Stimulated activated CD4-positive, alpha-beta T cell treated with anti-CD3 and anti-CD28 coated beads, TNF-alpha, amount 100 ng/mL, for 48 hours (primary cell): ENCODE data around the gene MAFB.

Experiments used
- DNase-seq, 3 donors: peaks; one replicate each; pipeline ENCODE4 v3.0.0-alpha.2; 2020; ENCODE audit warnings: low read depth in 3 of 3

Gene MAFB

DNA sequence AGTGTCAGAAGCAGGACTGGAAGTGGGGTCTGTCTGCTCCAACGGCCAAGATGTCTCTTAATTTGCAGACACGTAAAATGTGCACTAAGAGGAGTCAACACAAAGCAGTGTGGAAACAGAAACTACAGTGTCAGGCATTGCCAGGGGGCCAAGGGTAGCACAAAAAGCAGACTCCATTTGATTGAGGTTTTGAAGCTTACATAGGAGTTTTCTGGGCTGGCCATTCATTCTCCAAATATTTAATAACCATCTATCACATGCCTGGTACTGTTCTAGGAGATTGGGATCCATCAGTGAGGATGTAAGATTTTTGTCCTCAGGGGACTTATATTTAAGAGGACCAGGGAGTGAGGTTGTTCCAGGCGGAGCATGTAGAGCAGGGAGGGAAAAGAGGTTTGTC is 29.5 kb downstream of the MAFB start:
- DNase-seq = no peak

DNA sequence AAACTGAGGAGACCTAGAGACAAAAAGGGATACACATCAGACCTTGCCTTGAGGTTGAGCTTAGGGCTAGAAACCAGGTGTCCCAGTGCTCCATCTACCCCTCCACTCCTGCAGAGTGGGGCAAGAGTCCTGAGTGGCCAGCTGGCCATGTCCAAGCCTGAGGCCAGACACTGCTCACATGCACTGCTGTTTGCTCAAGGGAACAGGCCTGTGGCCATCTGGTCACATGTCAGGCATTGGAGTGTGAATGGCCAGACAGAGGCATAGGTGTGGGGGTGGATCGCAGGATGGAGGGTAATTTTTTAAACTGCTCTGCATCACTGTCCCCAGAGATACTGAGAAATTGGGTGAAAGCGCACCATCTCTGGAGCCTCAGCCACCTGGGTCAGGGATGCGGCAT is 30.5 kb downstream of the MAFB start:
- DNase-seq = no peak

DNA sequence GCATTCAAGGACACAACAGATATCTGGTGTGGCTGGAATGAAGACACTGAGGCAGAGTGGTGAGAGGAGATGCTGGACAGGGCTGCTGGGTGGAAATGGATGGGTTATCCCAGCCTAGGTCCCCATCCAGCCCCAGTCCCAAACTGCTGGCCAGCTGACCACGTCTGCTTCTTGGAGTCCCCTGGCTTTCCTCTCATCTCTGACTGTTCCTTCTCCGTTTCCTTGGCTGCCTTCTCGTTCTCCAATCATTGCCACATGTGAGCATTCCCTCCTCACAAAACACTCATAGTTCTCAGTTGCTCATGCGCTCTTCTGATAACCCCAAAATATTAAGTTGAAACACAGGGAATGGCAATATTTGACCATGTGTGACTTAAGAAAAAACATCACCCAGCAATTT is 31.5 kb downstream of the MAFB start:
- no peak for DNase-seq

DNA sequence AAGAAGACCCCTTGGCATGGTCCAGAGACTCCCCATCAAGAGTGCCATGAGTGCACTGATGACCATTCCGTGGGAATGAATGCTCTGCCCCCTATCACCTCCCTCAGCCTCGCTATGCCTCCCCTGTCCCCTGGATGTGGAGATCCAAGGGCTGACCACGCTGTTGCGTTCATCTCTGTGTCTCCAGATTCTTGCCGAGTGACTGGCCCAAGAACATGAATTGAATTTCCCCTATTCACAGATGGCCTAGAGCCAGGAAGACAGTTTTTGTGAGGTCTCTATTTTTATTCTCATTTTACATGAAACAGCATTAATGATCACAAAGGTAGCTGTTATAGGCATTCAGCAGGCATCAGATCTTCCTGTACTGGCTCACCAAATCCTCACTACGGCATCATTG is 33.6 kb downstream of the MAFB start:
- no peak for DNase-seq

DNA sequence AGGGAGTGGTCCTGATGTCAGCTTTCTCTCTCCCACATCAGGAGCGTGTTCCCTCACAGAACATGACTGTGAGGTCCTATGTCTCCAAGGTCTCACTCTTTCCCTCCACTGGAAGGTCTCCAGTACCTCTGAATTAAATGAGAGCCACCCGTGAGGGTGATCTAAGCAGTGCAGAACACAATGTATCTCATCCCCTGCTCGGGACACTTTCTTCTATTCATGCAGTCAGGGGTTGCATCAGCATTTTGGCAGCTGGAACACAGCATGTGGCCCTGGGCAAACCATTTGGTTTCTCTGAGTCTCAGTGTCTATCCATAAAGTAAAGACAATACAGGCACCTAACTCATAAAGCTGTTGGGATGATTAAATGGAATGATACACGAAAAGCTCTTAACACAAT is 34.2 kb downstream of the MAFB start:
- no peak for DNase-seq

DNA sequence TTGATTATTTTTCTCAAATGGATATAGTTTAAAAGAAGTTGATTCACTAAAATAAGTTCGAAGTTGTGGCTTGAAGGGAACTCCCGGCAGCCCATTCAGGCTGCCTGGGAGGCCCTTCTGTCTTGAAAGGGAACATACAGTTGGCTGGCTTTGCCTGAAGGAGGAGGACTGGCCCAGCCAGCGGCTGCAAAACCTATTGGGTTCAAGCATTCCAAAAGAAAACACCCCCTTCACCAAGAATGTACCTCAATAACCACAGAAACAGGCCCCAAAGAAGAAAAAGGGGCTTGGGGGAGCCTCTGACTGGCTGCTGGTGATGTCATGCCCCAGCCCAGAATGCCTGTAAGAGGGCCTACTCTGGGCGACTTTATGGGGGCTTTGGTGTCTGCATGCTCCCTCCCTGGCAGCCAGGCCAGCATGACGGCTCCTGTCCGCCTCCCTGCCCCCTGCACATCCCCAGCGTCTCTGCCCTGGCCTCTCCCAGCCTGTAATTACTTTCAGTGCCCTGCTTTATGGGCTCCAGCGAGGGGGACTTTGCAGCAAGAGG is 36.5 kb downstream of the MAFB start:
- no peak for DNase-seq

DNA sequence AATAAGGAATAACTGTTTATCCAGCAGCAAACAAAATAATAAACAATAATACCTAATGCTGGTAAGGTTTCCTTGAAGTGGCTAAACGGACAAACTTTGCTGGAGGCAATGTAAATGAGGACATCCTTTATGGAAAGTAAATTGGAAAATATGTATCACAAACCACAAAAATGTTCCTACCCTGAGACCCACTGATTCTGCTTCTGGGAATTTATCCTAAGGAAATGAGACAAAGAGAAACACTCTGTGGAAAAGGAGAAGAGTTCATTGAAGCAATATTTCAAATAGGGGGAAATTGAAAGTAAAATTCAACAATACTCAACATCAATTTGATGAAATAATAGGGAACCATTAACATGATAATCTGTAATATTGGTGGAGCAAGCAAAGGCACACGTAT is 37.9 kb downstream of the MAFB start:
- DNase-seq = no peak

DNA sequence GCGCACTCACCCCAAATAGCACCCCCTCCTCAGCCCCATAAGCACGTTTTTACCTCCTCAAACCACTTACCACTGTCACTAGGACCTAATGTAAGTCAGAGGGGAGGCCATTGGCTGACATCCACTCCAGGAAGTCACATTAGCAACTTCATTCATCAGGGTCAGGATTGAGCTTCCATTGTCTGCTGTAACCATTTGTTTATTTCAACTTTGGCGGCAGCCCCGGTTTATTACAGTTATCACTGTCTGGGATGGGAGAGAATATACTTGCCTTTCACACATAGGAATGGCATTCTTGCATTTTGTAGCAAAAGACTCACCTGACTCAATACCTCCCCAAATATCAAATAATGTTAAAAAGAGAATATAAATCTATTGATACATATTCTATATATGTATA is 38.3 kb downstream of the MAFB start:
- no peak for DNase-seq

DNA sequence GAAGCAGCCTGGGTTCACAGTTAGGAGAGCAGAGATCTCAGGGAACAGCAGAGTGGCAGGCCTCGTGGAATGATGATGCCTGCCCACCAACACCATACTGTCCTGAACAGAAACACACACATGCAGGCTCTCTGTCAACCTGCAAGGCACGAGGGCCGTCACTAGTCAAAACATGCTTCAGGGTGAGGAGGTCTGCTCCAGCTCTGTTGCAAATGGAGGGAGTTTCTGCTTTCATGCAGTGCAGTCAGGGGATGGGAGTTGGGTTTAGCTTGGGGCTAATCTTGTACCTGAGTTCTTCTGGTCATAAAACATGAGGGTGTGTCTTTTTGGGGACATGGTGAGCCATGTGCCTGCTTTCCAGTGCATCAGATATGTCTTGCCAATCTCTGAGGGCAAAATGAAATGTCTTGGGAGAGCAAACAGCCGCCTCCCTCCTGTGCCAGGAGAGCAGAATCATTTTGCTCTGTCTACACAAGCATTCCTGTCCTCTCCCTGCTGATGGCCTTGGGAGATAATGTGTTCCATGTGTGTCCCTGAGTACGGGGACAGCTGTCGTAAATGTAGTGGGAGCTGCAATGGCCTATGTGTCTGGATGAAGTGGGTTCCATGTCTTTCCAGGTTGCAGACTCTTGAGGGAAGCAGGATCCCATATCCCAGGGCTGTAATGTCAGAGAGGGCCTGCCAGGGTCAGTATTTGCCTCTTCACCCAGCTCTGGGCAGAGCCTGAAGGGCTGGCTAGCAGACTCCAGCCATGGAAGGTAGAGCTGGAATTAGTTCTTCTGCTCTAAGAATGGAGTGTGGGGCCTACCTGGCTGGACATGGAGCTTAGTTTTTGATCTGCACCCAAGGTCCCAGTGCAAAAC is 40.6 kb downstream of the MAFB start:
- DNase-seq = no peak

DNA sequence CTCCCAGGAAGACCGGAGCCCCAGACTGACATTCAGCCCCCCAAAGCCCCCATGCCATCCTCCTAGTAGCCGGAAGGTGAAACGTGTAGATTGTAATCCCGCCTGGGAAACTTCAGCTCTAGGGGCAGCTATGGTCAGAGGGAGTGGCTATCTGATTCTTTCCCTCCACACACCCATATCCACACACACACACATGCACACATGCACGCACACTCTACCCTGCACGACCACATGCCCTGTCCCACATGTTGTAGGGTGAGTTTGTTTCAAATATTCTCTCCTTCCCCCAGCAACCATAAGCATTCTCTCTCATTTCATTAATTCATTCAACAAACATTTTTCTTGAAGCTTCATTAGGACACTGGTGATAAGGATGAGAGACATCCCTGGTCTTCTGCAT is 42.2 kb downstream of the MAFB start:
- no peak for DNase-seq

DNA sequence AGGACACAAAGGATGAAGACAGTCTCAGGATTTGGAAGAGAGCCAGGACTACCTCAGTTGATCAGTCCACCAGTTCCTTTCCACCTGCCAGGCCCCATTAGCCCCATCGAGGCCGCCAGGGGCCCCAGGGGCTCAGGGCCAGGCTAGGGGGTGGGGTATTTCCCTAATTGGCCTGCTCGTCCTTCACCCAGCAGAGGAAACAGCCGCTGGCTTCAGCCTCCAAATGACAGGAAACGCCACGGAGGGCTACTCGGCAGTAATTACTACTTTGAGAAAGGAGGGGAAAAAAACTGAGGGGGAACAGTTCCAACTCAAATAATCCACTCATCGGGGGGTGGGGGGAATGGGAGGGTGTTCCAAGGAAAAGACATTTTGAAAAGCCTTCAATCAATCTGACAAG is 42.7 kb downstream of the MAFB start:
- no peak for DNase-seq

DNA sequence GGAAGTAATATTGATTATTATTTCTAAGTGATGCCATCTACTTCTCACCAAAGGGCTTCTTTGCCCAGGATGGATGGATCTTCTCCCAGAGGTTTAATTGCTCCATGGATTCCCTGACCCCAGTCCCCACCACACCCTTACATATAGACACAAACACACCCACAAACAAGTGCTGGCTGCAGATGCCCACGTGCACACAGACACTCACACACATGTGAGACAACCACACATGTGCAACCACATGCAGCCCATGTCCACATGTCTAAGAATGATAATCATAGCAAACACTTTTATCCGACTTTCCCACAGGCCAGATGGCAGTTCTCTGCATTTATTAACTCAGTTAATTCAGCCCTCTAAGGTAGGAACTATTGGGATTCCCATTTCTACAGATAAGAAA is 44.2 kb downstream of the MAFB start:
- no peak for DNase-seq

DNA sequence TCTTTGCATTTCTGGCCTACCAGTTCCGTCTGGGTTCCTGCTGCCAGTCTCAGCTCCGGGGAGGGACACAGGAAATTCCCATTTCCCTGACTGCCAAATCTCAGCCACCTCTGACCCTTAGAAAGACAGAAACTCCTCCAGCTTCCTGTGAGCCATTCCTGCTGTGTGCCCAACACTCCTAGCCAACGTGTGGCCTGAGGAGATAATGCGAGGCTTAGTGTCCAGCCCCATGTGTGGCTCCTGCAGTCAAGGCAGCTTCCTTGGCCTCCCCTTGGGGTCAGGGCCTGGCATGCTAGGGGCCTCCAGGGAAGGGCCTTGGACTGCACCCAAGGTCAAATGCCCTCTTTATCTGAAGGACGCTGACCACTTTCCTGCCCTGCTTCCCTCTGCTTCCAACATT is 45.1 kb downstream of the MAFB start:
- DNase-seq = no peak

DNA sequence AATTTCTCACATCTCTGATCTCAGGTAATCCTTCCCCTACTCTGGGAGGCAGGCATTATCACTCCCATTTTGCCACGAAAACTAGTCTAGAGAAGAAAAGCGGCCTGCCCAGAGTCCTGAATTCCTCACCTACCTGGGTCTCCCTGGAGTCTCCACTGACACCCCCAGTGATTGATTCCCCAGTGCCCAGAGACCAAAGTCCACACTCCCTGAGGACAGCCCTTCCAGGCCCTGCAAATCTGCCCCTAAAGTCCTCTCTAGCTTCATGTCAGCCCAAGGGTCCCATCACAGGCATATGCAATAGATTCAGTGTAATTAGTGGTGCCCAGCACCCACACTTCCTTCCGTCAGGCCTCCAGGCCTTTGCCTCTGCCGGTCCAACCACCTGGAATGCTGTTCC is 47.2 kb downstream of the MAFB start:
- no peak for DNase-seq

DNA sequence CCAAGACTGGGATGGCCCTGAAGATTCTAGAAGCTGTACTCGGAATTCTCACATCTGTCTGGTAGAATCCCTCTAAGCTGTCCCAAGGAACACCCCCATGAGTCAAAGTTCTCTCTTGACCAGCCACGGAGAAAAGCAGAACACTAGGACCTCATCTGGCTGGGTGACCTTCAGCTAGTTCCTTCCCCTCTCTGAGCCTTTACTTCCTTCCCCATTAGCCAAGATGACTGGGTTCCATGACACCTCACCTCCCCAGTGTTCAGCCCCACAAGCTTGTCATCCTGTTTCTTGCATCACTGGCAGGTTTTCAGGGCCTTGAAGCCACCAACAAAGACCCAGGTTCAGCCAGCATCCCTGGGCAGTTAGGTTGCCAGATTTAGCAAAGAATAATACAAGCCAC is 47.8 kb downstream of the MAFB start:
- DNase-seq = no peak

DNA sequence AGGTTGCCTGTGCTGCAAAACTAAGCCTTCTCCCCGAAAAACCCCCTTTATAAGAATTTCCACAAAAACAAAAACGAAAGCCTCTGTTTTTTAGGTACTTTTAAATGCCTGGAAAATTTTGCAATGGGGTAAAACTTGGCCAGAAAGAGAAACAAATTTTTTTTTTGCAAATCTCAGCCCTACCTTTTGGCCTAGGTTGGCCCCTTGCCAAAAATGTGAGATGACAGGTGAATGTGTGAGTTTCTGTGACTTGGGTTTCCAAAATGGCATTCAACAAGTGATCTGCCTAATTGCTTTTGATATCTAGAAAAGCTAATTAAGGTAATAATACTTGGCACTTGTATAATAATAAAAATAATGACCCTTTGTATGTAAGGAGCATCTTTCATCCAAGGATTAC is 48.4 kb downstream of the MAFB start:
- no peak for DNase-seq

DNA sequence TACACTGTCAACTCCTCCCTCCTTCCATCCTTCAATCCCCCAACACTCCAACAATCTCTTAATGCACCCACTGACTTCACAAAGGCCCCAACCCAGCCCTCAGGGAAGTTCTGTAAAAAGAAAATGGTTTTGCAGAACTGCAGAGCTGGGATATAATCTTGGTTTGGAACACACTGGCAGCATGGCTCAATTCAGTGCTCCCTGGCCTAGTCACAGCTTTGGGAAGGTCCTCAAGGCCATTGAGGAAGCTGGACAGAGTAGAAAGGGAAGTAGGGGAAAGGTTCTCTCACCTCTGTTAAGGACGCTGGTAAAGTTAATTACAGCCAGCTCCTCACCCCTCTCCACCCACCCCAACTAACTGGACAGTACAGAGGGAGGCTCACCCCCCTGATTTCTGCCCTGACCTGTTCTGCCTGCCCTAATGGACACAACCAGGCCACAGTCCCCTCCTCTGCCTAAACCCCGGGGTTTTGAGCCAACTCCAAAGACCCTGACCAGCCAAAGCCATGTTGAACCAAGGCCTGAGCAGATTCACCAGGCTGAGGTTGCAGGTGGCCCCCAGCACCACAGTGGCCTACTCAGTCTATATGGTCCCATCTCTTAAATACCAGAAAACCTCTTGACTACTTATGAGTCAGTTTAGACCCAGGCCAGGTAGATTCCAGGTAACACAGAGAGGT is 49.2 kb downstream of the MAFB start:
- no peak for DNase-seq

DNA sequence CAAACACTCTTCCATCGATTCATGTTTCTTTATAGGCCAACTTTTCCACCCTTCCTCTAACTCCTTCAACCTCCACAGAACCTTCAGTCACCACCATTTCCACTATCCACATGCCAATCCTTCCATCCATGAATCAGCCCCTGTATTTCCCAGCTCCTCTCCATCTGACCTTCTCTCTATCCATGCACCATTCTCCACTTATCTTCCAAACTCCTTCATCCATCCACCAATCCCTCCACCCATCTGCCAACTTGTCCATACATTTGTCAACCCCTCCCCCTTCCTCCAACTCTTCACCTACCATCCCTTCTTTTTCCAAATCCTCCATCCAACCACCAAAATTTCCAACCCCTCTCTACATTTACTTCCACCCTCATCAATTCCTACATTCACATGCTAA is 49.9 kb downstream of the MAFB start:
- no peak for DNase-seq

DNA sequence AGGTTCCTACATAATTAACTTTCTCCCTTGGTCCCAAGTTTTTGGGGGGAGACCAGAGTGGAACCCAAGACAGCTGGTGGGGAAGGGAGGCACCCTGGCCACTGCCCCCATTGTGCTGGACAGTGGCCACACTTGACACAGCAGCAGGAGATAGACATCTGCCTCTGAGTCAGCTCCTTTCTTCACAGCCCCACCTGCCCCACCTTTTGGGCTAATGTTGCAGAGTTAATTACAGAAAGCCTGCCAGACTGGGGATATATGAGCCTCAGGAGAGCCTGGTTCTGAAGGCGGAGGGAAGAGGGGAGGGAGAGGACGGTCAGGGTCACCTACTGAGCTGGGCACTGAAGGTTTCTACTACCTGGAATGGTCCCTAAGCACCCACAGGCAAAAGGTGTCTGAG is 50.6 kb downstream of the MAFB start:
- DNase-seq = no peak

DNA sequence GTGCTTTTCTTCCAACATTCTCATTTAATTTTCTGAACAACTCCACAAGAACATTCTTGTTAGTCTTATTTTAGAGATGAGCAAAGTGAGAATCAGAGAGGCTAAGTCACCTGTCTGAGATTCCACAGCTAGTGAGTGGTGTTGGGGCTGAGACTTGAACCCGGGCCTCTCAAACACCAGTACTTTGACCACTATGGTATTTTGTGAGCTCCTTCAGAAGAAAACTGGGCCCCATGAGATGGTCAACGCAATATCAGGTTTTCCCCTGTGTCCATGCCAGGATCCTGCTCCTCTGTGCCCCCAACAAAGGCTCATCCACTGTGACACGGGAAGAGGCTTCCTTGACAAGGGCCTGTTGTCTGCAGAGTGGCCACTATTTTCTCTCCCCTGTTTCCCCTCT is 51.9 kb downstream of the MAFB start:
- no peak for DNase-seq

DNA sequence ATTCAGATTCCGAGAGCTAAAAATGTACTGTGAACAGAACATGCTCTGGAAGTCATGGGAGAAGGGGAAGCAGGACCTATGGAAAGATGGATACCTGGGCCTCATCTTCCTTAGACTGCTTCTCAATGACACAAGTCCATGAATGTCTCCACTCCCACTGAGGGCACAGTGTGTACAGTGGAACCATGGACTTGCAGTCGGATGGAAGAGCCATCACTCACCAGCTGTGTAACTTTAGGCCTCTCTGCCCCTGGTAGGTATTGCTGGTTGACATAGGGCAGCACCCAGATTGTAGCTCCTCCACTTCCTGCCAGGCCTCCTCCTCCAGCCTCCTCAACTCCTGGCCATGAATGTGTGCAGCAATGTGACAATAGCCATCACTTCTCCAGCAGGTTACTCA is 52.5 kb downstream of the MAFB start:
- DNase-seq = no peak

DNA sequence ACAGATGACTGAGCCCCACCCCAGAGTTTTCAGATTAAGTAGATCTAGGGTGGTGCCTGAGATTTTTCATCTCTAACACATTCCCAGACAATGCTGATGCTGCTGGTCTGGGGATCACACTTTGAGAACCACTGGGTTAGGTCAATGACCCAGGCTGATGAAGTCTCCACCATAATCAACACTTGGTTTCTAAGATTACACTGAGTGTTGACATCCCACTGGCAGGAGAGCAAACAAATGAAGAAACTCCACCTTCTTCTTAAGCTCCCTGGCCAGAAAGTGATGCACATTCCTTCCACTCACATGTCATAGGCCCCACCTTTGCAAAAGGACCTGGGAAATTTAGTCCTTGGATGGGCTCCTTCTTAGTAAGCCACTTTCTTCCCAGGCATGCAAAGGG is 53.1 kb downstream of the MAFB start:
- DNase-seq = no peak
